Right lobe of liver (tissue), 6 donors: ENCODE data around the gene CORO2A. TPM values are rescaled to one million over a fixed set of nuclear protein-coding genes. Genes with fewer than 3 reads are reported as not detected.
A peak's percentile ranks its signal among the peaks of the same experiment; 100 is the strongest.

ENCODE experiments used
- ATAC-seq, 4 donors: fragments of 200-7000 bp; cut with Tn5 transposase; one replicate each; pipeline ENCODE4 v1.9.1; 2020; ENCODE audit warnings: mild to moderate bottlenecking in 4 of 4, moderate library complexity in 4 of 4
- DNase-seq, 3 donors: peaks; one replicate each; pipeline ENCODE4 v3.0.0-alpha.2; 2020
- H3K27ac ChIP-seq, 3 donors: fragments of 200-600 bp; one replicate each; pipeline ENCODE4 v1.8.0; 2022
- H3K27me3 ChIP-seq, 2 donors: fragments of 200-600 bp; one replicate each; pipeline ENCODE4 v1.8.0; 2022
- H3K36me3 ChIP-seq, 4 donors: fragments of 200-600 bp; sonication (generic) in 1 of 4; one replicate each; pipeline versions ENCODE4 v1.5.1 to v1.8.0; 2017 to 2022; ENCODE audit warnings: control low read depth in 1 of 4
- H3K4me1 ChIP-seq, 4 donors: fragments of 200-600 bp; sonication (generic) in 1 of 4; one replicate each; pipeline versions ENCODE4 v1.5.1 to v1.8.0; 2017 to 2022; ENCODE audit warnings: control low read depth in 1 of 4
- H3K4me3 ChIP-seq, 3 donors: fragments of 200-600 bp; one replicate each; pipeline ENCODE4 v1.8.0; 2022
- H3K9me3 ChIP-seq, 4 donors: fragments of 200-600 bp; sonication (generic) in 1 of 4; one replicate each; pipeline versions ENCODE4 v1.5.1 to v1.8.0; 2017 to 2022; ENCODE audit warnings: control low read depth in 1 of 4
- CTCF ChIP-seq, 4 donors: fragments of 200-600 bp in 3 of 4; fragments of 450-650 bp in 1 of 4; IDR thresholded peaks; one replicate each; pipeline versions ENCODE4 v1.5.1 to v1.8.0; 2016 to 2022; ENCODE audit warnings: antibody characterized with exemption in 4 of 4, mild to moderate bottlenecking in 2 of 4
- POLR2A ChIP-seq: fragments of 450-650 bp; IDR thresholded peaks from one replicate; pipeline ENCODE4 v1.6.1; 2017; ENCODE audit warnings: antibody characterized with exemption, mild to moderate bottlenecking
- WGBS: methylation state at CpG from one replicate; pipeline ENCODE4 v1.1.6; 2018; ENCODE audit warnings: low coverage, low lambda C conversion rate; ENCODE audit not compliant: insufficient coverage; ENCODE audit errors: missing lambda C conversion rate; 5-methylcytosine and 5-hydroxymethylcytosine counted together
- intact Hi-C, 2 donors: fragments of 100-400 bp; cut with DNase I; formaldehyde crosslinking; loops; one replicate each; pipeline versions ENCODE4 v1.11.2 to v1.14.1; 2022
- total RNA-seq, 6 experiments: library from RNA; depleted of rRNA in 2 of 6; stranded (reverse); fragments of >200 nt in 2 of 6; fragmentation: NEBNext Ultra II Directional in 3 of 6; extraction: Animal tissue kit (Norgen Biotek cat#: 25700) in 3 of 6; gene quantifications; one replicate each; pipeline versions ENCODE4 v1.1.0 to v1.2.4, GENCODE V29; 2016 to 2023
- donor health status: DM: no; HTN: yes; CAD: no.
- donor health status: DM: no; HTN: no; CAD: no.
- donor health status: DM: no; HTN: no; CAD: no.
- donor health status: DM: no; HTN: yes; CAD: no.
- donor health status: DM: no; HTN: yes; CAD: no.

The CORO2A gene
- total RNA-seq, 6 experiments from 2014 or later = 0.67 to 6.2 (median 3.3) TPM

GRCh38 chr9:98191671-98192502, 550 bp downstream of the CORO2A start:
- ATAC-seq = peak in 3 of 4 donors; percentile 15 to 36 (median 16)
- intact Hi-C loops = loop anchor here in 1 of 2 donors (10.0 kb wide), 1 partner anchor 67 kb away; no protein-coding TSS in a partner anchor
- TF ChIP-seq CTCF (IDR thresholded peaks at IDR 0.05) = no peak
- no peak for TF ChIP-seq POLR2A
- Histone ChIP-seq H3K27ac (no peak overlapping the region), H3K4me1 (peaks cover 0 to 16% (median 0%) of the 10 kb centered on the region in 4 donors), H3K9me3 (no peaks in the 10 kb centered on the region), H3K27me3 (no peaks in the 10 kb centered on the region), H3K4me3 (peak overlapping the region; percentile 74 to 76 (median 74)), H3K36me3 (no peaks in the 10 kb centered on the region)
- DNase-seq = peak; percentile 49 to 70 (median 59)
- 0% methylated on average over 2 of the region's 47 CpGs for WGBS

GRCh38 chr9:98191181-98191608, 1.2 kb downstream of the CORO2A start:
- no peak overlapping the region for H3K27ac ChIP-seq
- ATAC-seq (no peak), DNase-seq (no peak)
- H3K27me3 ChIP-seq = no peaks in the 10 kb centered on the region
- intact Hi-C loops = loop anchor here in 1 of 2 donors (10.0 kb wide), 1 partner anchor 66 kb away; no protein-coding TSS in a partner anchor
- no peaks in the 10 kb centered on the region for H3K36me3 ChIP-seq
- no peak overlapping the region for H3K4me3 ChIP-seq
- WGBS = 70% methylated on average over 2 of the region's 5 CpGs
- no peaks in the 10 kb centered on the region for H3K9me3 ChIP-seq
- no peak for TF ChIP-seq POLR2A
- TF ChIP-seq CTCF (IDR thresholded peaks at IDR 0.05) = no peak
- peaks cover 0 to 16% (median 0%) of the 10 kb centered on the region in 4 donors for H3K4me1 ChIP-seq

GRCh38 chr9:98190757-98191105, 1.7 kb downstream of the CORO2A start:
- Histone ChIP-seq H3K4me1 (peaks cover 0 to 16% (median 0%) of the 10 kb centered on the region in 4 donors), H3K36me3 (no peaks in the 10 kb centered on the region), H3K27ac (no peak overlapping the region), H3K4me3 (no peak overlapping the region), H3K9me3 (no peaks in the 10 kb centered on the region), H3K27me3 (no peaks in the 10 kb centered on the region)
- no peak for DNase-seq
- TF ChIP-seq POLR2A (no peak), CTCF (IDR thresholded peaks at IDR 0.05) (no peak)
- ATAC-seq = no peak
- 20% methylated on average over 1 of the region's 5 CpGs for WGBS
- intact Hi-C loops = loop anchor here in 1 of 2 donors (10.0 kb wide), 1 partner anchor 66 kb away; no protein-coding TSS in a partner anchor

- intact Hi-C loops = loop anchor here in 1 of 2 donors (10.0 kb wide), 1 partner anchor 55 kb away; no protein-coding TSS in a partner anchor
- Histone ChIP-seq H3K36me3 (no peaks in the 10 kb centered on the region), H3K4me1 (peaks cover 0 to 16% (median 0%) of the 10 kb centered on the region in 4 donors), H3K4me3 (no peak overlapping the region), H3K27me3 (no peaks in the 10 kb centered on the region), H3K9me3 (no peaks in the 10 kb centered on the region), H3K27ac (no peak overlapping the region)
- WGBS = 87% methylated on average over 6 of the region's 6 CpGs
- DNase-seq (no peak), ATAC-seq (no peak)
- TF ChIP-seq CTCF (IDR thresholded peaks at IDR 0.05) (no peak), POLR2A (no peak)
Measured at GRCh38 chr9:98189412-98189811, 3.0 kb downstream of the CORO2A start.
